GM21737 (cell line): ENCODE results near the gene FN3KRP.
A peak's percentile ranks its signal among the peaks of the same experiment; 100 is the strongest.
"Not testable (repeated sequence)": the region's sequence is repeated elsewhere in the genome, so short reads cannot be mapped to it uniquely, and the experiment has no call there.

Source experiments
- ATAC-seq: cut with Tn5 transposase; IDR thresholded peaks from one replicate; pipeline ENCODE4 v1.9.1; 2021; ENCODE audit warnings: mild to moderate bottlenecking, moderate library complexity; ENCODE audit not compliant: unreplicated experiment

The FN3KRP gene

GRCh38 chr17:82737967-82738877, 21.7 kb downstream of the FN3KRP start:
- ATAC-seq, result no peak

- no peak for ATAC-seq
These were observed 24.6 kb downstream of the FN3KRP start for GRCh38 chr17:82740906-82741759.

GRCh38 chr17:82743344-82744219, 27.1 kb downstream of the FN3KRP start:
- ATAC-seq, result no peak

GRCh38 chr17:82744736-82745135, 28.2 kb downstream of the FN3KRP start:
- ATAC-seq, result not testable (repeated sequence)

GRCh38 chr17:82745524-82745923, 29.0 kb downstream of the FN3KRP start:
- ATAC-seq, result no peak

GRCh38 chr17:82748756-82749155, 32.2 kb downstream of the FN3KRP start:
- no peak for ATAC-seq

- ATAC-seq, result no peak
These were observed 33.9 kb downstream of the FN3KRP start for GRCh38 chr17:82750241-82750908.

GRCh38 chr17:82751171-82751570, 34.7 kb downstream of the FN3KRP start:
- ATAC-seq, result peak; percentile 24

- peak; percentile 71 for ATAC-seq
These were observed 35.3 kb downstream of the FN3KRP start, which contains the start of gene TBCD for GRCh38 chr17:82751571-82752370. TBCD (plus strand) TSS chr17:82752065; CDS start chr17:82752194, 129 bp downstream.

- peak; percentile 25 for ATAC-seq
These were observed 36.1 kb downstream of the FN3KRP start for GRCh38 chr17:82752371-82753200.

- no peak for ATAC-seq
These were observed 36.6 kb downstream of the FN3KRP start for GRCh38 chr17:82753201-82753464.

- no peak for ATAC-seq
These were observed 38.0 kb downstream of the FN3KRP start for GRCh38 chr17:82754297-82755208.

- no peak for ATAC-seq
These were observed 39.7 kb downstream of the FN3KRP start for GRCh38 chr17:82756166-82756565.

- ATAC-seq, result no peak
These were observed 48.9 kb downstream of the FN3KRP start for GRCh38 chr17:82765371-82765770.

- no peak for ATAC-seq
These were observed 50.7 kb downstream of the FN3KRP start for GRCh38 chr17:82767041-82767754.

GRCh38 chr17:82769041-82769440, 52.5 kb downstream of the FN3KRP start:
- ATAC-seq, result no peak

GRCh38 chr17:82772026-82772425, 55.5 kb downstream of the FN3KRP start:
- no peak for ATAC-seq
